Stromal cell of bone marrow (primary cell): Measurements from ENCODE around the gene MSRB3.

ENCODE experiments used
- DNase-seq: peaks from one replicate; pipeline ENCODE4 v3.0.0-alpha.2; 2012; ENCODE audit warnings: low read depth

Gene MSRB3

DNA sequence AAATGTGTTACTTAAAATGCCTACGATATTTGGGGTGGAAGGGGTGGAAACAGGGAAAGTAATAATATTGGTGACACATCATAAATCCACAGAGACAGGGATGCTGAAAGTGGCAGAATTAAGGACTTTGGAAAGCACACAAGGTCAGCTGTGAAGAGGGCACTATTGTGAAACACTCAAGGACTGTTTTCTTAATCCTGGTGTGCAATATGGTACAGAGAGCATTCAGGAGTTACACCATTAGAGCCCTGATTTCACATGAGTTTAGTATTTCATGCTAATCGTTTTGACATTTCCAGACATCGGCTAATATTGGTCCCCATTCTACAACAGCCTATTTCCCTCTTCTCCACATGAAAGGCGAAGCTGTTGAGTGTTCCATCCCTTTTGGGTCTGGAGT is 219.2 kb downstream of the MSRB3 start:
- no peak for DNase-seq

DNA sequence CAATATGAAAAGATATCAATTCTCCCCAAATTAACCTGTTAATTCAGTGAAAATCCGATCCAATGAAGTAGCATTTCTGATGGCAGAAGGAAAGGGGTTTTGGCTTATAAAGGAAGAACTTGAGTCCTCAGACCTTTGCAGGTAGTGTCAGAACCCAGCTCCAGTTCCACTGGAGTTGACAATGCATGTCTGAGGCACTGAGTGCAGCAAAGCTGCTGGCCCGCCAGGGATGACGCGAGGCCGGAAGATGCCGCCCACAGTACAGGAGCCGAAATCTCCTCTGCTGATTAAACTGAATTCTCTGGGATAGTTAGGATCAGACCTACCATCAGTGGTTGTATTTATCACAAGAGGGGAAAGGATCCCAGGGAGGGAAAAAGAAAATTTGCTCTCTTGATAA is 220.7 kb downstream of the MSRB3 start:
- no peak for DNase-seq

DNA sequence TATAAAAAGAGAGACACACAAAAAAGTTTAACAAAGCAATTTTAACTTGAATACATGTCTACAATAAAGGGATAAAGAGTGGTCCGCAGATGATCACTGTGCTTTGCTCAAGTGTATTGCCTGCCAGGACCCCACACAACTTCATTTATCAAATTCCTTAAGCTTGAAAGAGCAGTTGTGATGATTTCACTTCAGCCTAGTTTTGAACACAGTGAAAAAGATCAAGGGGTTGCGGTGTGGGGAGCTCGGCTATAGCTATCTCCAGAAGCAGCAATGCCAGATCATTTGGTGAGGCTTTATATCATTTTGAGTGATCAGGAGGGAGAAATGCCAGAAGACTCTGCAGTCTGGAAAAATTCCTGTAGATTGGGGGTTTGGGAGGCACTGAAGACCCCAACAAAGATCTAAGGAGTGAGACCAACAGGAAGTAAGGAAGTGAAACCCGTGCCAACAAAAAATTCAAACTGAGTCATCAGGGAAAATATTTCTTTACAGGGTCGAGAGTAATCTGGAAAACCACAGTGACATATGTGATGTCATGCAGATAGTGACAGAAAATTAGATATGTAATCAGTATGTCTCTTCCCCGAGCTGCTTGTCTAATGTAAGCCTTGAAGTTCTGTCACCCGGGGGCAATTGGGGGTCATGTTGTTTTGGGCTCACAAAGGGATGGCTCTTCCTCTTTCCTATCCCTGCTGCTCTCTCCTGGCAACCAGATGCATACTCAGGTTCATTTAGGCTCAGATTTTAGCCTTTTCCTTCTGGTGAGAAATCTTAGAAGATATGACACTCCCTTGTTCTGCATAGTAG is 221.8 kb downstream of the MSRB3 start:
- no peak for DNase-seq

DNA sequence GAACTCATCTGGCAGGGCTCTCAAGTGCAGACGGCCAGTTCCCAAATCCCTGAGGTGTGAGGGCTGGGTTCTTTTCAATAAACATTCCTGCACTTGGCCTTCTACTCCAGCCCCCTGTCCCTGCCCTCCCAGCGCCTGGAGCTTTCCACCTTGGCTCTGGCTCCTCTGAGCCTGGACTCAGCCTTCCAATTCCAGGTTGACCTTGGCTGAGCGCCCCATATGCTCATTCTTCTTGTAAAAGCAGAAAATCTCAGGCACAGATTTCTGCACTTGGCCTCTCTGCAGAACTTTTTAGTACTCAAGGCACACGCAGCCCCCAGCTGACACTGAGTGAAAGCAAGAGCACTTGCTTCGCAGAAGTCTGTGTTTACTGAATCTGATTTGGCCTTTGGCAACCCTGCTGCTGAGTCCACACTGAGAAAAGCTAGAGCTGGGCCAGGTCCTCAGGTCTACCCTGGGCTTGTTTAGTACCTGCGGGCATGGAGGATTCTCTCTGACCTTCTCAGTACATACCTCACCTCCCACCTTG is 222.7 kb downstream of the MSRB3 start:
- no peak for DNase-seq

DNA sequence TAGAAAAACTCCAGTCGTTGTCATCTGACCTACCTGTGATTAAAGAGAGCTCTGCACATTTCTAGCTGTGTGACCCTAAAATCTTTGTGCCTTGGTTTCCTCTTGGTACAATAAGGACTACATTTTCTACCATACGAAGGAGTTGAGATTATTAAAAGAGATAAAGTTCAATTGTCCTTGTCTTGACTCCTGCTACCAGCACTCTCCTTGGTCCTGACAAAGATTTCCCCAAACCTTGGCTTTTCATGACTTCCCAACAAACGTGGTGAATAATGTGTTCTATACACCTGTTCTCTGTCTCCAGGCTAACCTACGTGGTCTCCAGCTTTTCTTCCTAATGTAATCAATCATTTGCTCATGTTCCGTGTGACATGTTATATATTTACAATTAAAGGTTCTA is 223.5 kb downstream of the MSRB3 start:
- no peak for DNase-seq

DNA sequence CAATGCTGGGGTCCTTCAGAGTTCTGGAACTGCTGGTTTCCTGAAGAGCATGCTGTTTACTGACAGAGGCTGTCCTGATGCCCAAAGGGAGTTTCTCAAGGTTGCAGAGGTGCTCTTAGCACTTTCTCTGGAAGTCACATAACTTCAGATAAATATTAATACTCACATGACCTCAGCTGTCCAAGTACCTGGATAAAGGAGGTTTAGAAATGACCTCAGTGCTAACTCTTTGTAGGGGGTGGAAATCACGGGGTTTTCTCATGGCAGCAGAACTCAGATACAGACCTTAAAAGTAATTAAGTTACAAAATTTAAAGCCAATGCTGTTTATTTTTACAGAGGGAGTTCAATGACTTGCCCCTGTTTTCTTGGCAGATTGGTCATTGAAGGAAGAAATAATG is 225.9 kb downstream of the MSRB3 start:
- no peak for DNase-seq

DNA sequence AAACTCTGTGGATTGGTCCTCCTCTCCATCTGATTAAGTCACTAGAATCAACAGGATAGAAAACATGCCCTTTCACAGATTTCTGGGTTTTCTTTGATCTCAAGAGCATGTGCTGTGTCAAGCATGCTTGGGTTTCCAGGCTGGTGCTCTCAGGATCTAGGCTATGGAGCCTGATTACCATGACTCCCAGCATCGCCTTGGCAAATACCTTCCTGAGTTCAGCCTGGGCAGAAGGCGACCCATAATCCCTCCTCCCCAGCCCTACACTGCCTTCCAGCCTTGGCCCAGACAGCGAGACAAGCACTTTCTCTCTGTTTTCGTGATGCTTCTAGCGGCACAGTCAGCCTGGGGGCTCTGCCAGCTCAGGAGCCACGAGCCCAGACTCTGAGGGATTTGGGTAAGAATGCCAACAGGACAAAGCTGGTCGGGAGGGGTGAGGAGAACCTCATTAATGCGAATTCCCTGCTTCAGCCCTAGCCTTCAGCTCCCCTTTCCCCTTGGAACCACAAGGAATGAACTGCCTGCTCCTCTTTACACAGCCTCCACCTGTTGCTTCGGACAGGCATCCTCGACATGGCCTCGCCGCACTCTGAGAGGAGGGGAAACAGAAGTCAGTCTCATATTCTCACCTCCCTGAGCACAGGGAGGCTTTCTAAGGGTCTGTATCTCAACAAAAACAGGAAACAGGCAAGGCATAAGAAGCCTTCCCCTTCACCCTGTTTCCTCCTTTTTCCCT is 227.1 kb downstream of the MSRB3 start:
- DNase-seq, result no peak

DNA sequence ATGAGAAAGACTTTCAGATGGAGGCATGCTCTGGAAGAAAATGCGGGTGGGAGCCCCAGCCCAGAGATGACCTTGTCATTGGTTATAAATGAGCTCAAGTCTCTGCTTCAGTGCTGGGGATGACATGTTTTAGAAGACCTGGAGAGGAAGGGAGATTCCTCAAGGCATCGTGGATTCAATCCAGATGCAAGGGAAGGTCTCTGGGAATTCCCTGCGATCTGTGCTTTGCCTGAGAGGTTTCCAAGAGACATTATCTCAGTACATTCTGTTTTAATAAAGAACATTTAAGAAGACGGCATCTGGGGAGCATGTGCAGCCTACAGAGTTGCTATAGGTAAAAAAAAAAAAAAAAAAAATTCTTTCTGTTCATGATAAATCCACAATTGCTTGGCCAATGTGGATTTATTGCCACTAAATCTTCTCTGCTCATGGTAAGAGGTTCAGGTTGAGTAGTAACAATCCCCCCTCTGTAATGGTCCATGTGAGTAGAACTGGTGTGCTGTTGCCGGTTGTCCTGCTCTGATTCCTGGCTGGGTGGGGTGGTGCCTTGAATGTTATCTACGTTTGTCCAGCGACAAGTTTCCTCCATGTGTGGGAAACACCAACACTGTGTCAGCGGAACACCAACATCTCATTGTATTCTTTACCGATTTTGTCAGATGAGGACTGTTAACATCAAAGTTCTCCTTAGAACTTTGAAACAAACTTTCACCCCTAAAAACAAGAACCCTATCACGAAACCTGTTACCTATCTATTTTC is 230.0 kb downstream of the MSRB3 start:
- no peak for DNase-seq

DNA sequence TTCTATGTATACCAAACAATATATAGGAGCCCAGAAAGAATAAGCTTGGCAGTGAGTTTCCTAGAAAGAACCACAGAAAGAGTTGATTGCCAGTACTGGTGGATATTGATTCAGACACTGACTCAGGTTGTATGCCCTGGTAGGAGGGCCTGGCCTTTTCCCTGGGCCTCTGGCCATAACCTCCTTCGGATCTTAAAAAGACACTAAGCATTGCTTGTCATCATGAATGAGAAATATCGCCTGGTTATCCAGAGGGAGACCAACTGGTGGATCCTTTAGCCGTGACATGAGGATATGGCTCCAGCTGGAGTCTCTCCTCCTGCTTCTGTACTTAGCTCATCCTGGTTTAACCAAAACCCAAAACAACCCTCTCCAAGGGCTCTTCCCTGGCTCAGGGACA is 231.5 kb downstream of the MSRB3 start:
- no peak for DNase-seq

DNA sequence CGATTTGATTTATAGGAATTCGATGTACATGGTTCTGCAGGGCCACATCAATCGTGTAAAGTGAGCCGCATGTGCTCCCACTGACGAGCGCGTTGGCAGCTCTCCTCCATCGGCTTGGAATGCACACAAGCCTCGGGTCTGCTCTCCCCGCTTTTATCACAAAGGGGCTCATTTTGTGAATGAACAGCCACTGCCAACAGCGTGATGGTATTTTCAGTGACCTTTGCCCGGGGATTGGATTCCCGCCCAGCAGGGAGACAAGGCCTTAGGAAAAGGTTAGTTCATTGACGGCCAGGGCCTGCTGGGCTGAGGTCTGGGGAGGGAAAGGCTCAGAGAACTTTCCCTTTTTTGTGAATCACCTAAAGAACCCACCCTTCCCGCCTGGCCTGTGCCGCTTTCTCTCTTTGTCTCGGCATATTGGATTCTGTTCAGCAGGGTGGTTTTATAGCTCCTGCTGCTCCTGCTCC is 232.1 kb downstream of the MSRB3 start:
- DNase-seq, result no peak

DNA sequence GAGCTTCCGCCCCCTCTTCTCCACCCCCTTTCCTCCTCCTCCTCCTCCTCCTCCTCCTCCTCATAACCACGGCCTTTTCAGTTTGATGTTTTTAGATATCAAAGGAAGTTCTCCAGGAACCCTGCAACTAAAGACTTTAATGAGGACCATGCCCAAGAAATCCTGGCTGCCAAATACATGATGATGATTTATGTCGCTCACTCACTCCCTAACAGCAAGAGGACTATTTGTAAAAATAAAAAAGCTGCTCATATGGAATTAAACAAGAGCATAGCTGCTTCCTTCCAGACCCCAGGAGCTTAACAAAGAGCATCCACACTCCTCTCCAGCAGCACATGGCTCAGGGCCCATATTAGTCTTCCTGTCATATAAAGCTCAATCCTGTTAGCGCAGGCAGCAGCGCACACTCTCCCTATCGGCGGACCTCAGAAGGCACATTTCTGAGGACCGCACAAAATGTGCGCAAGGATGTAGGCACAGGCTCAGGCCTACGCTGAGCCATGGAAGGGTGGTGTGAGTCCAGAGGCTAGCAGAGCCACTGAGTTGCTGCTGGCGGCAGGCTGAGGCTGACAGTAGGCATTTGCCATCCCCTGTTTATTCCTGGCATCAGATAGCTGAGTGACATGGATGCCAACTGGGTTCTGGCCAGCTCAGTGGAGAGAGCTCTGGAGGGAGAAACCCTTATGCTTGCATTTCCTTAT is 232.8 kb downstream of the MSRB3 start:
- DNase-seq, result no peak

DNA sequence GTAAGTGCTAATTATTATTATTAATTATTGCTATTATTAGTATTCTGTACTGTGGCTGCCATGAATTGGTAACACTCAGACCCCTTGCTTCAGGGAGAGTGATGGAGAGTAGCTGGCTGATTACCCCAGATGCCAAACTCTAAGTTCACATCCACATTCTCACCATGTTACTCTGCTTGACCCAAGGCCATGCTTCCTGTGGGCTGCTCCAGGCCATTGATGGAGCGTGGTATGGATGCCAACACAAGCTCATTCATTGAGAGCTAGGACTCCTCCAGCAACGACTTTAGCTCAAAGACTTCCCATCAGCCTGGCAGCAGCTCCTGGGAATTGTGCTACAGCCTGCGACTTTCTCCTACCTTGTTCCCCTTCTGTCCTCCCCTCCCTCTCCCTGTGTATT is 233.4 kb downstream of the MSRB3 start:
- no peak for DNase-seq
